Activated CD4-positive, alpha-beta T cell treated with anti-CD3 and anti-CD28 coated beads, Interleukin-2, Interleukin-6, amounts not matched to agents 100 ng/mL and 50 ng/mL, durations not matched to agents 16 hours and 8 hours (primary cell): ENCODE measurements around the gene SMARCA4.

Experiments used
- DNase-seq: peaks from one replicate; pipeline ENCODE4 v3.0.0-alpha.2; 2020

Gene SMARCA4

GRCh38 chr19:10960314-10961072 lies at the start of gene SMARCA4:
SMARCA4 (plus strand) TSS chr19:10961030; CDS start chr19:10984152, 23,122 bp downstream.
- DNase-seq = peak; percentile 99

- DNase-seq = no peak
Measured at GRCh38 chr19:10911579-10912363, 49.1 kb upstream of the SMARCA4 start.

GRCh38 chr19:10912619-10913018 lies 48.2 kb upstream of the SMARCA4 start:
- DNase-seq = no peak

- no peak for DNase-seq
Measured at GRCh38 chr19:10913716-10914340, 47.0 kb upstream of the SMARCA4 start.

GRCh38 chr19:10915130-10916091 lies 45.4 kb upstream of the SMARCA4 start:
- no peak for DNase-seq

GRCh38 chr19:10916602-10917001 lies 44.2 kb upstream of the SMARCA4 start:
- no peak for DNase-seq

GRCh38 chr19:10918359-10918758 lies 42.5 kb upstream of the SMARCA4 start:
- no peak for DNase-seq

GRCh38 chr19:10919352-10920287 lies 41.2 kb upstream of the SMARCA4 start:
- no peak for DNase-seq

- no peak for DNase-seq
Measured at GRCh38 chr19:10920288-10920655, 40.6 kb upstream of the SMARCA4 start.

- no peak for DNase-seq
Measured at GRCh38 chr19:10920781-10921180, 40.0 kb upstream of the SMARCA4 start.

GRCh38 chr19:10921199-10921909 lies 39.5 kb upstream of the SMARCA4 start:
- DNase-seq = no peak

- DNase-seq = no peak
Measured at GRCh38 chr19:10921910-10922637, 38.8 kb upstream of the SMARCA4 start.

- no peak for DNase-seq
Measured at GRCh38 chr19:10922638-10923014, 38.2 kb upstream of the SMARCA4 start.

GRCh38 chr19:10923260-10924112 lies 37.3 kb upstream of the SMARCA4 start:
- no peak for DNase-seq

- no peak for DNase-seq
Measured at GRCh38 chr19:10924597-10924996, 36.2 kb upstream of the SMARCA4 start.

- DNase-seq = no peak
Measured at GRCh38 chr19:10927730-10928562, 32.9 kb upstream of the SMARCA4 start.

- peak; percentile 98 for DNase-seq
Measured at GRCh38 chr19:10928563-10929401, 32.0 kb upstream of the SMARCA4 start, which contains the start of the genes TIMM29 and YIPF2. TIMM29 (plus strand) TSS chr19:10928811; CDS start chr19:10928823, 12 bp downstream. YIPF2 (minus strand) TSS chr19:10928639; CDS start chr19:10928410, 229 bp downstream.
